T-helper 2 cell (primary cell): Measurements from ENCODE around the gene MBLAC1.

ENCODE experiments used
- DNase-seq, 5 experiments: peaks; one replicate each; pipeline versions ENCODE4 v3.0.0 to v3.0.0-alpha.2; 2012 to 2022

Gene MBLAC1

DNA sequence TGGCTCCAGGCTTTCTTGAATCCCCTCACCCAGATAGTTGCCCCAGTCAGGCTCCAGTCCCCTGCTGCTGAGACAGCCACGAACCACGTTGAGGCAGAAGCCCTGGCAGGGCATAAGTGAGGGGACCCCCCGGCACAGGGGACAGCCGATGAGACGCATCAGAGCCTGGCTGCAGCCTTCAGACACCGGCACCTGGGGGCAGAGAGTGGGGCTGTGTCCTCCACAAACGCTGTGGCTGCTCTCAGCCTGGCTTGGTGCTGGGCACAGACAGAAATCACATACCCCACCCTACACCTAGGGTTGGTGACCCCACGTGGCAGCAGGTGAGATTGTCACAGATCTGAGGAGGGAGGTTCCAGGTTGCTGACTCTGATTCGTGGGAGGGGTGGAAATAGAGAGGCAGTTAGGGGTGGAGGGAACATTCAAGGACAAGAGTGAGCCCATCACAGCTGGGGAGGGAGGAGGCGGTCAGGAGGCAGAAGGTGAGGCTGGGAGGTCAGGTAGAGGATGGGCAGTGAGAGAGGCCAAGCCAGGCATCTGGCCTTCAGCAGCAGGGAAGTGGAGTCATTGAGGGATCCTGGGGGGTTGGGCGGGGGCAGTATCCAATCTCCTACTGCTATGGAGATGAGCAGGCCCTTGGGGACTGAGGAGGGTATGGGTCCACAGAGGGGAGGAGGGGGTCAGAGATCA lies 47.2 kb downstream of the MBLAC1 start:
- no peak for DNase-seq

DNA sequence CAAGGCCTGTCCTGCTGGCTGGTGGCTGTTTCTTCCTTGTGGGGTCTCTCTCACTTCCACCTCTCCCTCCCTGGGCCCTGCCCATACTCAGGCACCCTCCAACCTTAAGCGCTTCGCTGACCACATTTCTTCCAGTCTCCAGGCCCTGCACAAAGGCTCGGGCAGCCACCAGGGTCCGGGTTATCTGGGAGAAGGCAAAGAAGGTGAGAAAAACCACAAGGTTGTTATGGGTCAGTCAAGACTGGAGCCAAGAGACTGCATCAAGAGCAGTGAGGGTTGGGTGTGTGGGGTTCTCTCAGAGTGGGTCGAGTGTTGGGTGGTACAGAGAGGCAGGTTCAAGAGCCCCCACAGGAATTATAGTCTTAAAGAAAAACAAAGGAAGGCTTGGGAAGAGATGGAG lies 47.8 kb downstream of the MBLAC1 start:
- DNase-seq = no peak

DNA sequence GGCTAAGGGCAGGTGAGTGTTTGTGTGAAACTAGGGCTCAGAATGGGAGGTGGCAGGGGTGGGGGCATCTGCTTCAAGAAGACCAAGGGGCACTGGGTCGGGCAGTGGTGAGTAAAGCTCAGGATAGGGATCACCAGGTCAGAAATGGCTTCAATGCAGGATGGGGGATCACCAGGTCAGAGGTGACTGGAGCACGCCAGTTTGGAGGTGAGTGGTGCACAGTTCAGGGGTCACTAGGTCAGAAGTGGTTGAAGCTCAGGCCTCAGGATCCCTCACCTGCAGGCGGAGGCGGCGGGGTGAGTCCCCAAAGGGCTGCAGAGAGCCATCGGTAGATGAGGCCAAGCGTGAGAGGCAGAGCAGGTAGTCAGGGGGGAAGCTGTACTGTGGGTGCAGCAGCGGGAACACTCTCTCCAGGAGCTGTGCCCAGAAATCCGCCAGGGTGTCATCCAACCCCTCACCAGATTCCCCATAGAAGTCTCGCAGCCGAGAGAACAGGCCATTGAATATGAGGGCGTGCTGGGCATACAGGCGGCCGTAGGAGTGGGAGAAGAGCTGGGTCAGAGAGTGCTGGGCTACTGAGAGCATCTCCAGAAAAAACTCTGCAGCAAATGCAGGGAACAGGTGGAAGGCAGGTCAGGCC lies 48.6 kb downstream of the MBLAC1 start:
- DNase-seq = no peak

DNA sequence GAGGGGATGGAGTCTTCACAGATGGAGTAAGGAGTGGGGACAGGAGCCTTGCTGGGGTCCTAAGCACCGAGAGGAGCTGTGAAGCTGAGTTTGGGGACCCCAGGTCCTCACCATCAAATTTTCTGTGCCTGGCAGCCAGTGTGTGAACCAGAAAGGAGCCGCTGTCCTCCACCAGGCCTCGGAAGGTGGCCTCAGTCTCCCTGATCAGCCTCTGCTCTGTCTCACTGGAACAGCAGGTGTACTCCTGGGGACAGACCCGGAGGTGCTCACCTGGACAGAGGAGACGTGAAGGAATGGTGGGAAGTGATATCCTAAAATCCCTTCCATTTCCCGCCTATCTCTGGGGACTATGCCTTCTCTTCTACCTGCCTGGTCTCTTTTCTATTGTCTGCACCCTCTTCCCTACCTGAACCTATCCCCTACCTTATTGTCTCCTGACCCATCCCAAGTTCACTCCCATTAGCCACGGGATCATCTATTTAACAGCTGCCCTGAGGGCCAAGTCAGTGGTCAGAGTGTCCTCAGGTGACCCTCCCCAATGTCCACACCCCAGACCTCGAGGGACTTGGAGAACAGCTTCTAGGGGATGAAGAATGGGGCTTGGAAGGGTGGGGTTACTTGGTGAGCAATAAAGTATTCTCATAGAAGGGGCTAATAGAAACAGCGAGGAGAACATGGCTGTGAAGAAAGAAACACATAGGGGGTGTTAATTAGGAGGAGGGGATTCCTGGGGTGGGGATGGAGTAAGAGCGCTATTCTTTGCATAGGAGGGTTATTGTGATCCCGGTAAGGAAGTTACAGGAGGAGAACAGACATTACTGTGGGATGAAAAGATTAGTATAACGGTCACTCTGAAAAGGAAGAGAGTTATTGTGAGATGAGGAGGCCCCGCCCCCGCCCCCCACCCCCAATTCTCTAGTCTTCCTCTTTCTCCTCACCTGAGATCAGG lies 49.6 kb downstream of the MBLAC1 start:
- DNase-seq = no peak

DNA sequence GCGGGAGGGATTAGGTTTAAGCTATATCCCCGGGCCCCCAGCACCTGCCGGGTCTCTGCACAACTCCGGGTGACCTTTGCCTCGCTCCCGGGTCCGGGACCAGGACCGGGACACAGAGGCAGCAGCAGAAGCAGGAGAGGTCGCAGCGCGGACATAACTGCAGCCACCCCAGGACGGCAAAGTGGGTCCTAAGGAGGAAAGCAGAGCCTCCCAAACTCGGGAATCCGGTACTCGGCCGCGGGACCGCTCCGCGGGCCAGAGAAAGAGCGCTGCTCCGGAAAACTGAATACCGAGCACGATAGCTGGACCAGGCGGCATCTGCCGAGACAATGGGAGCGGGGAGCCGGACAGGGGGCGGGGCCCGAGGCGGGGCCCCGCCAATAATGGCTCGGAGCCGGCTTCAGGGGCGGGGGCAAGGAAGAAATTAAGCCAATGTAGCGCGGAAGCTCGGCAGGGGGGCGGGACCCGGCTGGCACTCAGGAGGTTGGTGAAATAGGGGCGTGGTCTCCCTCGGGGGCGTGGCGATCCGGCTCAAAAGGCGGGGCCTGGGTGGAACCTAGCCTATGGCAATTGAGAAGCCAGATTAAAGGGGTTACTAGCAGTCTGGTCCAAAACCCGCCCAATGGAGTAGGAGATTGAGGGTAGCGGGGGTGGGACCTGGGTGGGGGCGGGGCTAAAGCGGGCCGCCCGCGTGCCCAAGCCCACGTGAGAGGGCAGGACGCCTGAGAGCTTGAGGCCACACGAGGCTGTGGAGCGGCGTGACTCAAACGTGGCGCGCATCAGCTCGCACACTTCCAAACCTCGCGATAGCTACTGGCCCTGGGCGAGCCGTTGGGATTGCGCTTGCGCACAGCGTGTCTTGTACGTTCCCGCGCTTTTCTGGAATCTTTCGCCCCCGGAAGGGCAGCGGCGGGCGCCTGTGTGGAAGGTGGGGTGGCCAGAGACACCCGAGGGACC lies 50.6 kb downstream of the MBLAC1 start, which contains the start of the genes GPC2 and STAG3:
GPC2 (minus strand) TSS at position 337 of the 957 bp plus-strand sequence; CDS start at position 155, 182 bp downstream.
STAG3 (plus strand) TSS at position 874 of the 957 bp plus-strand sequence. CDS start 2,639 bp downstream, outside the sequence.
- DNase-seq = peak; percentile 93 to 96 (median 96)
